HT1080 (cell line): ENCODE results near the gene SDF2. TPM values are rescaled to one million over a fixed set of nuclear protein-coding genes. Genes with fewer than 3 reads are reported as not detected.
"Not testable (repeated sequence)": the region's sequence is repeated elsewhere in the genome, so short reads cannot be mapped to it uniquely, and the experiment has no call there.

Source experiments
- DNase-seq: peaks from one replicate; pipeline ENCODE4 v3.0.0-alpha.2; 2015; ENCODE audit warnings: low read depth
- total RNA-seq: library from RNA; depleted of rRNA; stranded (reverse); fragments of >200 nt; shearing (Covaris generic); gene quantifications from 2 replicates; pipeline ENCODE4 v1.2.3, GENCODE V29; 2014

SDF2 gene
- total RNA-seq, 1 experiment from 2014 or later: 49.3 TPM

DNA sequence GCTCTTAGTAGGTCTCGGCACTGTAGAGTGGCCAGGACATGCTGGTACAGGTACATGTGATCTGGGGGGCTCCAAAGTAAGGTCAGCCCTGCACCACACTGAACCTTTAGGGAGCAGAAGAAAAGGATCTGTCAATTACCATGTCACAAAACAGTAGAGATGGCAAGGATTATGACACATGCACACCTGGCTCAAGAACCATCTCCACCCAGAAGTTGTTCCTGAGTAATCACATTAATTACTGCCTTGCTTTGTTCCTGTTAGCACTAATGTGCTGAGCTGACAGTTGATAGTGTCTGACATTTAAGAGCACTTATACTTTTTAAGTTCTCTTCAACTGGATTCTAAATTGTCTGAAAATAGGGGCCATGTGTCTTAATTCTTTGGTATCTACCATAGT, 26.2 kb downstream of the SDF2 start:
- no peak for DNase-seq

DNA sequence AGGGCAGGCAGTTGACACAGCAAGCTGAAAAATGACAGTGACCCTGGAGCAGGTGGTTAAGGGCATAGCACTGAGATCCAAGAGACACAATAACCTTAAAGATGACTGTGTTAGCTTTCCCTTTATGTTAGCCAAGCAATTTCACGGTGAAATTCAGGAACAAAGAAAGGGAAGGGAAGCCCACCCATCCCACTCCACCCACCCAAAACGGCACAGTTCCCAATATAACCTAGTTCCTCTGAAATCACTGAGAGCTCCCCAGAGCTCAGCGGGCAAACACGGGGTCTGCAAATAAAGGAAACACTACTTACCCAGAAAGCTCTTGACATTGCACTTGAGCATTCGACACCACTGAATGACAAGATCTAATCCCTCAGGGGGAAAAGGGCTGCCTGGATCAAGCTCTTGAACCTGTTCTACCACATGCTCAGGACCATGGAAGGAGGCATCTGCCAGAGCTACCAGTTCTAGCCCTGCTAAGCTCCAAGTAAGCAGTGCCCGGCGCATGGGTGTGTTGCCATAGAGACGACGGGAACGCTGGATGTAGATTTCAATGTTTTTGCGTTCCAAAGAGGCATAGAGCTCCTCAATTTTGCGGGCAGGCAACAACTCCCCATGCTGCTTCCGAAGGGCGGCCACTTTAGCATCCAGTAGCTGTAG, 27.4 kb downstream of the SDF2 start:
- DNase-seq: no peak

DNA sequence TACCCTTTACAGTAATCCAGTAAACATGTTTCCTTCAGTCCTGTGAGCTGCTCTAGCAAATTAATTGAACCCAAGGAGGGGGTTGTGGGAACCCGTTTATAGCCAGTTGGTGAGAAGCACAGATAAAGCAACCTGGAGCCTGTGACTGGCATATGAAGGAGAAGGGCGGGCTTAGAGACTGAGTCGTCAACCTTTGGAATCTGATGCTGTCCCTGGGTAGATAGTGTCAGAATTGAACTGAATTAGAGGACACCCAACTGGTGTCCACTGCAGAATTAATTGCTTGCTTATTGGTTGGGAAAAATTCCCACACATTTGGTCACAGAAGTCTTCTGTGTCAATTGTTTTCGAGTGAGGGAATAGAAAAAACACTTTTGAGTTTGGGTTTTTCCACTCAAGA, 34.9 kb downstream of the SDF2 start:
- DNase-seq: no peak

DNA sequence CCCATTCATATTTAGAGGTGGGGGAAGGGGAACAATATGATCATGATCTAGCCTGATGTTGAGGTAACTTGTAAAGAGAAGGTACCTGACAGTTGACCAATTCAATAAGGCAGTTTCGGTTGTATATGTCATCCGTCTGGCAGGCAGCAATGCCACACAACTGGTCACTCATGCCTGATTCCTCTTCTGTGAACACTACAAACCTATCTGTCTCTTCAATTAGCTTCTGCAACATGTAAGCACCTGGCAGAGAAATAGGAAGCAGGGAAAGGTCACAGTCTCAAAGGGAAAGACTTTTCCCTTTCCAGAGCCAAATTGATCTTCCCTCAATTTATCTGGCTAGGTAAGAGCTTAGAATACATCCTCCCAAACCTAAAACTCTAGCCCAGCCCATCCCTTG, 37.6 kb downstream of the SDF2 start:
- no peak for DNase-seq

DNA sequence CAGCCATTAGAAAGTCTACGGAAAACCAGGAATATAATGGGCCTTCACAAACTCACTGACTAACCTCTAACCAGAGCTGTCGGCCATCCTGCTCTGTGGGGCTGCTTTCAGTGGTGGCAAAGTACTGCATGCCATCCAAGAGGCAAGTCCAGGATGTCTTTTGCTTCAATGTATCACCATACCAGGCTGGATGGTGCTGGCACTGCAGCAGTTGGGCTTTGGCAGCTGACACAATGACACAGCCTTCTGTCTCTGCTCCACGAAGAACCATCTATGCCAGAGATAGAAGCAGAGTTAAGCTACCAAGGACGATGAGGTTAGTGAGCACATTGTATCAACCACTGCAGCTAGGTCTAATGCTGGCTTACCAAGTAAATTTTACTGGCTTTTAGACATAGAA, 38.0 kb downstream of the SDF2 start:
- no peak for DNase-seq

DNA sequence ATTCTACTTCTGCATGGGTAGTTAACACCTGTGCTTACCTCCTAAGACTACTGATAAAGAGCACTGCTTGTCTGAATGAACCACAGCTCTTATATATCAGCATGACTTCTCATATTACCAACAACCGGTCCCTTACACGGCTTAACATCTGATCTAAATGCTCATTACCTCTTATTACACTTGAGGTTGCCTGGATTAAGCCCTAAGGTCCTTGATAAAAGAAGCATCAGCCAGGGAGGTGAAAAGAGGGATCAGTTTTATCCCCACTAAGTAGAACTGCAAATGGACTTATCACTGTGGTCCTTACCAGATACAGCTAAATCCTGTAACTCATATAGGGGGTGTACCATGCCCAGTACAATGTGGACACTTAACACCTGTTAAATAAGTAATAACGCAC, 39.5 kb downstream of the SDF2 start:
- no peak for DNase-seq

DNA sequence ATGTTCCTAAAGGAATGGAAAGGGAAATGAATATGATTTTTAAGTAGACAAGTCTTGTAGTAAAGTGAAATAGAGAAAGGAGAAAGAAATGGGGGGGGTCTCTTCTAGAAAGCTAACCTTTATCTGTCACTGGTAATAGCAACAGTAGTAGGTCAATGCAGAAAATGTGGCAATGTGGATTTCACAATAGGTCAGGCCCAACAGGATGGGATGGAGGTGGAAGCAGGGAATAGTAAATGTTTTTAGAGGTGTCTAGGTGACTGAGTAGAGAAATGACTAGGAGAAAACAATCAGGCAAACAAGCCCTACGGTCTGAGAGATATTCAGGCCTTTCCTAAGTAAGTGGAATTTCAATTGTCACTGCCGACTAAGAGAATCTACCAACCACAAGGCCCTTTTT, 41.7 kb downstream of the SDF2 start:
- no peak for DNase-seq

DNA sequence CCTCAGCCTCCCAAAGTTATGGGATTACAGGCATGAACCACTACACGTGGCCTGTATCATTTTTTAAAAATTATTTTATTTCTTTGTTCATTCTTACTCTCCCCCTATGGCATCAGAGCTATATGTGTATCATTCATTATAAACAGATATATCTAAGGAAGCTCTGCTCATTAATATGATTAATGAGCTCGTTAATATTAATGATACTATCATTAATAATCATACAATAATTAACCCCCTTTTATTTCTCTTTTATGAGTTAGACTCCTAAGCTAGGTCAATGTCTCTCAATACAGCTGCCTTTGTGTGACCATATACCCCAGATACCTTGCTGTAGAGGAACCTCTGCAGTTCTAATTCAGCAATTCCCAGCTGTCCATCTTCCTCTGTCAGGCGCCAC, 43.2 kb downstream of the SDF2 start:
- DNase-seq: no peak

DNA sequence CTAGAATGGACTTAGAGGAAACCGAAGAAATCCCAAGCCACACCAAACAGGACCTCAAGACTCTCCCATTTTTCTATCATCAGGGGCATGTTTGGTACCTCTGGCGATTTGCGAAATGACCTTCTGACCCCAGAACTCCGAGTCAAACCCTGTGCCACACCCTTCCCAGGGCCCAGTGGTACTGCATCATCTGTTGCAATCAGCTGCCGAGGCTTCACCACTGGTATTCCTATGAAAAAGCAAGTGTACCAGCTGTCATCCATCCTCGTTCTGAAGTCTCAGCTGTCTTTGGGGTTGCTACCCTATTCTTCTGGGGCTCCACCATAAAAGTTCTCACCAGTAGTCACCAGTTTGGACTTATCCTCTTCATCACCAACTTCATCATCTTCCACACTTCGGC, 45.4 kb downstream of the SDF2 start:
- DNase-seq: no peak

DNA sequence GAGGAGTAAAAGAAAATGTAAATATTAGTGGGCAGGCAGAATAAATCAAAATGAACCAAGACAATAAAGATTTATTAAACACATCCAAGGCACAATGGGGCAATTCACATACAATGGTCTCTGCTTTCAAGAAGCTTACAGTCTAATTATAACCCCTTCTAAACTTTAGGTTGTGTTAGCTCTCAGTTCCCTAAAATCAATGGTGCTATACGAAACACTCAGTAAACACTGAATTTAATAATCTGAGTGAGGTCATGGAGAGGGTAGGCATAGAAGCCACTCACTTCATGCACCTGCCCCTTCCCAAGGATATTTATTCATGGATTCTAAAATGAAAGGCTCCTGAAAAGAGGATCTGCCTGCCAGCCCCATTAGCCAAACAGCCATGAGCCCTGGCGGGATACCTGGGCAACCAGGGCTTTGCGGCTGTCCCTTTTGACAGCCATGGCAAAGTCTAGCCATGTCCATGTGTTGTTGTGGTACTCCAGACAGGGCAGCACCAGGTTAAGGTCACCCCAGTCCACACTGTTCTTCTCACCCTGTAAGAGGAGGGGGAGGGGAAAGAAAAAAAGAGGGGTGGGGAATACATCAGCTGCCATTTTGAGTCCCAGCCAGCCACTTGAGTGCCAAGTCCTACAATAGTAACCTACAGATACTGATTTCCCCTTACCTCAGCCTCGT, 46.3 kb downstream of the SDF2 start:
- DNase-seq: no peak

DNA sequence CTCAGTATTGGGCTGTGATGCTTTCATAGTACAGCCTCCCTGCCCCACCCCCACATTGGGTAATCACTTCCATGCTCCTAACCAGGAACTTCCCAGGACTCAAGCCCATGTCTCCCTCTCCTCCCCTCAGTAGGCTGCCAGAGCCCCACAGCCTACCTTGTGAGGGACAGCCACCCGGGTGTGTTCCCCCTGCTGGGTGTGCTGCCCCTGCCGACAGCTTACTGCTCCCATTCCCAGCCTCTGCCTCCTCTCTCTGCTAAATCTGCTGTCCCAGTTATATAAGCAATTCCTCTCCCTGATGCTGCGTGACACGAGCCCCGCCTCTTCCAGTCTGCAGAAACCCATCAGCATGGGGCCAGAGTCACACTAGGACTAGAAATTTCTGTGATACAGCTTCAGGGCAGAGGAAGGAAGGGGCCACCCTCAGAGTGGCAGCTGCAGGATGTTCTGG, 47.8 kb downstream of the SDF2 start, which contains the start of gene RSKR:
TSS of gene RSKR (minus strand) at position 255 of the 451 bp plus-strand sequence. CDS start at position 231, 24 bp downstream.
- DNase-seq: no peak

DNA sequence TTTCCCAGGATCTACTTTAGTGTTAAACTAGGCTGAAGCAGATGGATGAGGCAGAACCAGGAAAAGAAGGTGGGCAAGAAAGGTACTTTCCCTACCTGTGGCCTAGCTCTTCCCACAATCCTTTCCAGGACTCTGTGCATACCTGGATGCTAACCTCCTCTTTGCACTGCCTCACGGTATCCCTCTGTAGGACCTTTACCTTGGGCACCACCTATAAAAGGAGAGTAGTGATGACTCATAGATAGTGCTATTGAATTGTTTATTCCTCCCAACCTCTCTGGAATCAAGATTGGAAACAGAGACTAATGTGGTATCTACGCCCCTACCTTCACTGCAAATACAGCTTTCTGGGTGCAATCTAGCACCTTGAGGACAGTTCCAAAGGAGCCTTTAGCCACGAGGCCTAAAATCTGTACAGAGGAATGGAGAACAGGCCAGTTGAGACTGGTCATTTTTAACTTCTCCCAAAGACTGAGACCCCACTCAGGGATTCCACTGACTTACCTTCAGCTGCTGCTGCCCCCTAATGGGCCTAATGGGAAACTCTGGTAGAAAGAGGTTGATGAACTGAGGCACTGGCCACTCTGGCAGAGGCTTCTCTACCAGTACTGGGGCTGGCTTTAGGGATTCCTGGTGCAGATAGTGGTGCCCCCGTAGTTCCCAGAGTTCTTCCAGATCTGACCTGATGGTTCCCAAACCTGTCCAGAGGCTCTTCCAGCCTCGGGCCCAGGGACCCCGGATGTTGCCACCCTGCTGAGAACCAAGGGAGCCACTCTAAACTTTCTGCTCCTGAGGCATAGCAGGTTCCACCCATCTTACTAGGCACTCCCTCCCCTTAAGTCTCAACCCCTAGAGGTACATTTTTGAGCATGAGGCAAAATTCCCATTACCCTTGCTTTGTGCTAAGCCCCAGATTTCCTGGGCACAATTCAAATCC, 48.5 kb downstream of the SDF2 start:
- DNase-seq: no peak

DNA sequence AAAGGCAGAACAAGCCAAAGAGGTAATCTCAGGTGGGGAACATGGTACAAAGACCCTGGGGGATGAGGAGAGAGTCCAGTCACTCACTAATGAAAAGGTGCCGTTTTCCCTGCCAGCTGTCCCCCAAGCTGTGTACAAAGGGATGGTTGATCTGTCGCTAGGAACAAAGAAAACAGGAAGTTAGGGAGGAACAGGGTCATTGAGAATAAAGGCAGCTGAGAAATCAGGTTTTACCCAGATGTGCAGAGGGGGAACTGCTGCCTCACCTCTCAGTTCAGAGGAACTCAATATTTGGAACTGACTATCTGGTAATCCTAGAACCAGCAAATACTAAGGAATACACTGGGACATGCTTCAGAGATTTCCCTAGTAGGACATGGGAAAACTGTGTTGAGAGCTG, 49.2 kb downstream of the SDF2 start:
- no peak for DNase-seq

DNA sequence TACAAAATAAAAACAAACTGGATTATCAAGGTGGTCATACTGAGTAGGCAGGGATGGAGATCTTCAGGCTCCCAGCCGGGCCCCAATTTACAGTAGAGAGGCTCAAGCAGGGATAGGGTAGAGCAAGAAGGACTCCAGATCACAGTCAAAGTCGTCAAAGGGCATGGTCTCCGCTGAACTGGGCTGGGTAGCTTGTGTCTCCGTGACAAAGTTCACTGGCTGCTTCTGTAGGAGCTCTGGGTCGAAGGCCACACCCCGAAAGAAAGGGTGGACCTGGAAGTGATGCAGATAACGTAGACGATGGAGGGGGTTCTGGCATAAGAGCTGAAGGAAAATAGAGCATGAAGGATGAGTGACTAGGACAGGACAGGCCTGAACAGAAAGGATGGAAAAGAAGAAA, 51.3 kb downstream of the SDF2 start:
- no peak for DNase-seq

DNA sequence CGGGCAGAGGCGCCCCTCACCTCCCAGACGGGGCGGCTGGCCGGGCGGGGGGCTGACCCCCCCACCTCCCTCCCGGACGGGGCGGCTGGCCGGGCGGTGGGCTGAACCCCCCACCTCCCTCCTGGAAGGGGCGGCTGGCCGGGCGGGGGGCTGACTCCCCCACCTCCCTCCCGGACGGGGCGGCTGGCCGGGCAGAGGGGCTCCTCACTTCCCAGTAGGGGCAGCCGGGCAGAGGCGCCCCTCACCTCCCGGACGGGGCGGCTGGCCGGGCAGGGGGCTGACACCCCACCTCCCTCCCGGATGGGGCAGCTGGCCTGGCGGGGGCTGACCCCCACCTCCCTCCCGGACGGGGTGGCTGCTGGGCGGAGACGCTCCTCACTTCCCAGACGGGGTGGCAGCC, 57.7 kb downstream of the SDF2 start:
- DNase-seq: not testable (repeated sequence)

DNA sequence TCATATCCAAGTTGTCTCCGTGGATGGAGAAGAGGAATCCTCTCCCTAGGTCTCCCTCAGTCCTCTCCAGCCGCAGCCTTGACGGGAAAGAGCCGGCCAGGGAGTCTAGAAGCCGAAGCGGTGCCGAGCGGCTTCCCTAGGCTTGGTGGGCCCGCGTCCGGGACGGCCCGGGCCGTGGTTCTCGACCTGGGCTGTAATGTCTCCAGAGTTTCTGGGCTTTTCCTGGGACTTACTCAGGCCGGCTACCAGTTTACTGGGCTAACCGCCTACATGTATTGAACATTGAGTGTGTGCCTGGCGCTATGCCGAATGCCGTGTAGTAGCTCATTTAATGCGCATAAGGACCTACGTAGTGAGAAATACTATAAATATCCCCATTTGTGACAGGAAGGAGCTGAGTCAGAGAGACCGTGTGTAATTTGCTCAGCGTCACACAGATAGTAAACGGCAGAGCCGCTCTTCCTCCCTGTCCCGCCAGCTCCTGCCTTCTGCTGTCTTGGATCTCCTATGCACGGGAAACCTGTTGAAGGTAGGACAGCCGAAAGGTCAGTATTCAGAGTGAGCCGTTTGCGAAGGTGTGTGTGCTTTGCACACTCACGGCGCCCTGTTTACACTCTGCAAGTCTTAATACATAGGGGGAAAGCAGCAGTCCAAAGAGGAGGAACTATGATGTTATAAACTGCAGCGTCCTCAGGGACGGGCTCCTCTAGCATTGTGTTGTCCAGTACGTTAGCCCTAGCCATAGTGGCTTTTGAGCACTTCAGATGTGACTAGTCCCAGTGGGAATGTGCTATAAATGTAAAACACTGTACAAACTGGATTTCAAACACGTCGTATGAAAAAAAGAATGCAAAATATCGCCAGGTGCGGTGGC, 62.2 kb downstream of the SDF2 start:
- peak; percentile 88 for DNase-seq

DNA sequence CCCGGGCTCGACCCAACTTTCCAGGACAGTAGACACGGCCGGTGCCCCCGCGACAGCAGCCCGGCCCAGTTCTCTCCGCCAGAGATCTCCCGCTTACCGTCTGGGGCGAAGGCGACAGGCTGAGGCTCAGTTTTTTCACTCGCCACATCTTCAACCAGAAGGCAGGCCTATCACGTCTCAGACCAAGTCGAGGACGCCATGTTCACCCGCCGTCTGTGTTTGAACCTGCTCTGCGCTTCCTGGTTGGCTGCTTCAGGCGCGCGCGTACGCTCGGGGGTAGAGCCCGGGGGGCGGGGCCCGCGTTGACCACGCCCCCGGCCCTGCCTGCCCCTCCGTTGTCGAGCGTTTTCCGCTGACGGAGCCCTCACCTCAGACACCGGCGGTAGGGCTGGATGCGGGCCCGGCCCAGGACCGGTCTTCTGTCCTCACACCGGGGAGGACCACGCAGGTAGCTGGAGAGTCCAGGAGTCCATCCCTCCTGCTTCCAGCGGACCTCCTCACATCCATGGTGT, 62.9 kb downstream of the SDF2 start, which contains the start of gene SPAG5:
TSS of gene SPAG5 (minus strand) at position 227 of the 512 bp plus-strand sequence. CDS start at position 148, 79 bp downstream.
- DNase-seq: peak; percentile 96

DNA sequence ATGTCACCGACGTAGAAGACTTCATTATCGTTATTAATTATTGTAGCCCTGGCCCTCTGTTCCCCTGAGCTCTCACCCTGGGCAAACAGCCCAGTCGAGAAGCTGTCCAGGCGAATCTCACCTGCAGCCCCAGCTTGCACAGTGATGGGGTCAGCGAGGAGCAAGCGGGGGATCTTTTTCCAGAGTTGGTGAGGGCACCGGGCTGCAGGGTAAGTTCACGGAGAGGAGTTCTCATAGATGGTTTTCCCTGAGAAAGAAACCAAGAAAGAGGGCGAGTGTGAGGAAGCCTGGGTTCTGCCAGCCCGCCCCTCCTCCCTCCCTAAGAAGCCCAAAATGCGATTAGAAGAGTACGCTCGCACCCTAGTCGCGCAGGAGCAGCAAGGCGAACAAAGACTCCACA, 63.3 kb downstream of the SDF2 start:
- no peak for DNase-seq
